Measurements from ENCODE around the gene DHX30. TPM values are rescaled to one million over a fixed set of nuclear protein-coding genes. Genes with fewer than 3 reads are reported as not detected.

DHX30 gene
- total RNA-seq, 2 donors from 2014 or later = 60.2 to 68.4 TPM

- no peak for ATAC-seq (ENCODE audit: insufficient number of reproducible peaks, low FRiP score, low read depth)
- H3K27me3 ChIP-seq (replicated peaks; ENCODE audit: insufficient read depth) = no peaks in the 10 kb centered on the region
- no peak overlapping the region for H3K4me3 ChIP-seq
- H3K4me1 ChIP-seq (ENCODE audit: control insufficient read depth in 1 of 2, low read depth in 2 of 2) = no peaks in the 10 kb centered on the region
- no peaks in the 10 kb centered on the region for H3K9me3 ChIP-seq
- DNase-seq (ENCODE audit: low spot score) = no peak
- TF ChIP-seq, protein P1, sequence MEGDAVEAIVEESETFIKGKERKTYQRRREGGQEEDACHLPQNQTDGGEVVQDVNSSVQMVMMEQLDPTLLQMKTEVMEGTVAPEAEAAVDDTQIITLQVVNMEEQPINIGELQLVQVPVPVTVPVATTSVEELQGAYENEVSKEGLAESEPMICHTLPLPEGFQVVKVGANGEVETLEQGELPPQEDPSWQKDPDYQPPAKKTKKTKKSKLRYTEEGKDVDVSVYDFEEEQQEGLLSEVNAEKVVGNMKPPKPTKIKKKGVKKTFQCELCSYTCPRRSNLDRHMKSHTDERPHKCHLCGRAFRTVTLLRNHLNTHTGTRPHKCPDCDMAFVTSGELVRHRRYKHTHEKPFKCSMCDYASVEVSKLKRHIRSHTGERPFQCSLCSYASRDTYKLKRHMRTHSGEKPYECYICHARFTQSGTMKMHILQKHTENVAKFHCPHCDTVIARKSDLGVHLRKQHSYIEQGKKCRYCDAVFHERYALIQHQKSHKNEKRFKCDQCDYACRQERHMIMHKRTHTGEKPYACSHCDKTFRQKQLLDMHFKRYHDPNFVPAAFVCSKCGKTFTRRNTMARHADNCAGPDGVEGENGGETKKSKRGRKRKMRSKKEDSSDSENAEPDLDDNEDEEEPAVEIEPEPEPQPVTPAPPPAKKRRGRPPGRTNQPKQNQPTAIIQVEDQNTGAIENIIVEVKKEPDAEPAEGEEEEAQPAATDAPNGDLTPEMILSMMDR (IDR thresholded peaks at IDR 0.05) = no peak
- no peak overlapping the region for H3K27ac ChIP-seq
- peaks cover 76% of the 10 kb centered on the region for H3K36me3 ChIP-seq
Measured at GRCh38 chr3:47847260-47847659, 44.3 kb downstream of the DHX30 start.

DNA sequence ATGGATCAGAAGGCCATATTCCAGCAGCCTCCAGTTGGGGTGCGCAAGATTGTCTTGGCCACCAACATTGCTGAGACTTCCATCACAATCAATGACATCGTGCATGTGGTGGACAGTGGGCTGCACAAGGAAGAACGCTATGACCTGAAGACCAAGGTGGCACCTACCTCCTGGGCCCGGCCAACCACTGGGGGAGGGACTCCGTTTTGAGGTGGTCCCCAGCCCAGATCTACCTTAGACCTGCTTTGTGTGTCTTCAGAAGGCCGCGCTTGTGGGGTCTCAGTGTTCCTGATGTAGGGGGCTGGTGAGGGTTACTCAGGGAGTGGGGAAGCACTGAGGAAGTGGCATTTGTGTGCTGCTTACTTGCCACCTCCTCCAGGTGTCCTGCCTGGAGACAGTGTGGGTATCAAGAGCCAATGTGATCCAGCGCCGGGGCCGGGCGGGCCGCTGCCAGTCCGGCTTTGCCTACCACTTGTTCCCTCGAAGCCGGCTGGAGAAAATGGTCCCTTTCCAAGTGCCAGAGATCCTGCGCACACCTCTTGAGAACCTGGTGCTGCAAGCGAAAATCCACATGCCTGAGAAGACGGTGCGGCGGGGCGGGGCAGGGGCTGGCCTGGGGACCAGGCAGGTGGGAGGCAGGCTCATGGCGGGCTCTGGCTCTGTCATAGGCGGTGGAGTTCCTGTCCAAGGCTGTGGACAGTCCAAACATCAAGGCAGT is 45.0 kb downstream of the DHX30 start:
- no peak overlapping the region for H3K27ac ChIP-seq
- DNase-seq (ENCODE audit: low spot score) (no peak), ATAC-seq (ENCODE audit: insufficient number of reproducible peaks, low FRiP score, low read depth) (no peak)
- H3K27me3 ChIP-seq (replicated peaks; ENCODE audit: insufficient read depth) = no peaks in the 10 kb centered on the region
- peaks cover 77% of the 10 kb centered on the region for H3K36me3 ChIP-seq
- no peaks in the 10 kb centered on the region for H3K9me3 ChIP-seq
- TF ChIP-seq, protein P1 (IDR thresholded peaks at IDR 0.05) = no peak
- H3K4me3 ChIP-seq = no peak overlapping the region
- no peaks in the 10 kb centered on the region for H3K4me1 ChIP-seq (ENCODE audit: control insufficient read depth in 1 of 2, low read depth in 2 of 2)

- Histone ChIP-seq H3K9me3 (no peaks in the 10 kb centered on the region), H3K4me1 (ENCODE audit: control insufficient read depth in 1 of 2, low read depth in 2 of 2) (no peaks in the 10 kb centered on the region), H3K27ac (no peak overlapping the region), H3K27me3 (replicated peaks; ENCODE audit: insufficient read depth) (no peaks in the 10 kb centered on the region), H3K36me3 (peaks cover 72% of the 10 kb centered on the region), H3K4me3 (no peak overlapping the region)
- no peak for ATAC-seq (ENCODE audit: insufficient number of reproducible peaks, low FRiP score, low read depth)
- TF ChIP-seq, protein P1 (IDR thresholded peaks at IDR 0.05) = no peak
- no peak for DNase-seq (ENCODE audit: low spot score)
Measured at GRCh38 chr3:47848599-47849117, 45.7 kb downstream of the DHX30 start.

- H3K4me3 ChIP-seq = no peak overlapping the region
- TF ChIP-seq, protein P1 (IDR thresholded peaks at IDR 0.05) = no peak
- ATAC-seq (ENCODE audit: insufficient number of reproducible peaks, low FRiP score, low read depth) = no peak
- no peaks in the 10 kb centered on the region for H3K27me3 ChIP-seq (replicated peaks; ENCODE audit: insufficient read depth)
- H3K4me1 ChIP-seq (ENCODE audit: control insufficient read depth in 1 of 2, low read depth in 2 of 2) = no peaks in the 10 kb centered on the region
- H3K9me3 ChIP-seq = no peaks in the 10 kb centered on the region
- peaks cover 71% of the 10 kb centered on the region for H3K36me3 ChIP-seq
- no peak for DNase-seq (ENCODE audit: low spot score)
- no peak overlapping the region for H3K27ac ChIP-seq
Measured at GRCh38 chr3:47849186-47849698, 46.3 kb downstream of the DHX30 start.

DNA sequence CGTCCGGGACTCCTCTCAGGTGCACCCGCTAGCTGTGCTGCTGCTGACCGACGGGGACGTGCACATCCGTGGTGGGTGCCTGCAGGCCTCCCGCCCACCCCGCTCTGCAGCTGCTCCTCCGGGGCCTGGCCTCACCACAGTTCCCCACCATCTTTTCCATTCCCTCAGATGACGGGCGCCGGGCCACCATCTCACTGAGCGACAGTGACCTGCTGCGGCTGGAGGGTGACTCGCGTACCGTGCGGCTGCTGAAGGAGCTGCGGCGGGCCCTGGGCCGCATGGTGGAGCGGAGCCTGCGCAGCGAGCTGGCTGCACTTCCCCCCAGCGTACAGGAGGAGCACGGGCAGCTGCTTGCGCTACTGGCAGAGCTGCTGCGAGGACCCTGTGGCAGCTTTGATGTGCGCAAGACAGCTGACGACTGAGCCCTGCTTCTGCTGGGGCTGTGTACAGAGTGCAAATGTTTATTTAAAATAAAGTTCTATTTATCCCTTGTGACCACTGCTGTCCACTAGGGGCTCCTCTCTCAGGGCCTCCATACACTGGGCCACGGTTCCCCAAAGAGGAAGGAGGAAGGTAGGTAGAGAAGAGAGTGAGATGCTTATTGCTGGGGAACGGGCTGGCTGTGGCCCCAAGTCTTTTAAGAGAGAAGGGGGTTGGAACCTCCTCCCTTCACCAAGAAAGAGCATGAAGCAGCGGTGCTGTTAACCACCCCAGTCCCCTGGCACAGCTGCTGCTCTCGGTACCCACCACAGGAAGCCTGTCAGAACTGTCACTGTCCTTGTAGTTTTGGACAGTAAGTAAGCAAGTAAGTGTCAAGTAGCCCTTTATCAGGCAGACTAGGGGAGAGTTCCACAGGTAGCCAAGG is 47.0 kb downstream of the DHX30 start:
- no peaks in the 10 kb centered on the region for H3K27me3 ChIP-seq (replicated peaks; ENCODE audit: insufficient read depth)
- no peaks in the 10 kb centered on the region for H3K4me1 ChIP-seq (ENCODE audit: control insufficient read depth in 1 of 2, low read depth in 2 of 2)
- no peaks in the 10 kb centered on the region for H3K9me3 ChIP-seq
- no peak for DNase-seq (ENCODE audit: low spot score)
- TF ChIP-seq, protein P1 (IDR thresholded peaks at IDR 0.05) = peak; percentile 36
- no peak for ATAC-seq (ENCODE audit: insufficient number of reproducible peaks, low FRiP score, low read depth)
- H3K27ac ChIP-seq = peak overlapping the region in 1 of 2 donors; percentile 20
- no peak overlapping the region for H3K4me3 ChIP-seq
- peaks cover 77% of the 10 kb centered on the region for H3K36me3 ChIP-seq

Data from thoracic aorta (tissue), 2 donors.